Fibroblast of skin of right quadriceps (primary cell): Measurements from ENCODE around the gene ESRRG.
A peak's percentile ranks its signal among the peaks of the same experiment; 100 is the strongest.

Experiments
- DNase-seq: peaks from one replicate; pipeline ENCODE4 v3.0.0-alpha.2; 2013

ESRRG gene

GRCh38 chr1:216626394-216627067 lies 96.7 kb downstream of the ESRRG start:
- DNase-seq: no peak

- DNase-seq: no peak
Observed at GRCh38 chr1:216621536-216621935, 101.7 kb downstream of the ESRRG start.

GRCh38 chr1:216617081-216617875 lies 106.0 kb downstream of the ESRRG start:
- no peak for DNase-seq

- no peak for DNase-seq
Observed at GRCh38 chr1:216616425-216616824, 106.8 kb downstream of the ESRRG start.

GRCh38 chr1:216614011-216614934 lies 109.0 kb downstream of the ESRRG start:
- DNase-seq: no peak

GRCh38 chr1:216612291-216612690 lies 110.9 kb downstream of the ESRRG start:
- no peak for DNase-seq

GRCh38 chr1:216607067-216607697 lies 116.0 kb downstream of the ESRRG start:
- no peak for DNase-seq

GRCh38 chr1:216606047-216606637 lies 117.1 kb downstream of the ESRRG start:
- no peak for DNase-seq

GRCh38 chr1:216604771-216605170 lies 118.5 kb downstream of the ESRRG start:
- peak; percentile 4 for DNase-seq

GRCh38 chr1:216600730-216601609 lies 122.3 kb downstream of the ESRRG start:
- DNase-seq: peak; percentile 79

- no peak for DNase-seq
Observed at GRCh38 chr1:216599851-216600250, 123.4 kb downstream of the ESRRG start.

- no peak for DNase-seq
Observed at GRCh38 chr1:216598448-216598847, 124.8 kb downstream of the ESRRG start.

- no peak for DNase-seq
Observed at GRCh38 chr1:216596281-216596862, 126.9 kb downstream of the ESRRG start.

- no peak for DNase-seq
Observed at GRCh38 chr1:216587715-216588114, 135.5 kb downstream of the ESRRG start.

GRCh38 chr1:216582151-216582550 lies 141.1 kb downstream of the ESRRG start:
- no peak for DNase-seq

GRCh38 chr1:216580538-216581057 lies 142.6 kb downstream of the ESRRG start:
- DNase-seq: no peak

- no peak for DNase-seq
Observed at GRCh38 chr1:216576234-216576937, 146.8 kb downstream of the ESRRG start.

- peak; percentile 22 for DNase-seq
Observed at GRCh38 chr1:216566641-216567205, 156.5 kb downstream of the ESRRG start.

GRCh38 chr1:216563087-216563486 lies 160.1 kb downstream of the ESRRG start:
- no peak for DNase-seq

- DNase-seq: no peak
Observed at GRCh38 chr1:216562383-216562782, 160.8 kb downstream of the ESRRG start.
